Effector memory CD4-positive, alpha-beta T cell (primary cell): Measurements from ENCODE around the gene VAV2.

Source experiments
- DNase-seq, 3 donors: peaks; one replicate each; pipeline ENCODE4 v3.0.0-alpha.2; 2020
- H3K27ac ChIP-seq: 2 replicates; pipeline ENCODE4 v1.7.0; 2013; ENCODE audit warnings: mild to moderate bottlenecking, low read length, moderate library complexity; ENCODE audit not compliant: insufficient read depth, poor library complexity, severe bottlenecking
- H3K27me3 ChIP-seq: replicated peaks from 2 replicates; pipeline ENCODE4 v1.7.0; 2013; ENCODE audit warnings: mild to moderate bottlenecking, low read length; ENCODE audit not compliant: insufficient read depth, control insufficient read depth, poor library complexity, severe bottlenecking
- H3K36me3 ChIP-seq: 2 replicates; pipeline ENCODE4 v1.7.0; 2013; ENCODE audit warnings: mild to moderate bottlenecking, low read length, moderate library complexity; ENCODE audit not compliant: control insufficient read depth, insufficient read depth
- H3K4me1 ChIP-seq: 2 replicates; pipeline ENCODE4 v1.7.0; 2013; ENCODE audit warnings: low read length, mild to moderate bottlenecking; ENCODE audit not compliant: control insufficient read depth, insufficient read depth, poor library complexity, severe bottlenecking
- H3K4me3 ChIP-seq: 2 replicates; pipeline ENCODE4 v1.7.0; 2013; ENCODE audit warnings: low read length, low read depth, mild to moderate bottlenecking; ENCODE audit not compliant: insufficient read depth, poor library complexity, severe bottlenecking
- H3K9me3 ChIP-seq: 2 replicates; pipeline ENCODE4 v1.7.0; 2013; ENCODE audit warnings: mild to moderate bottlenecking, low read length, moderate library complexity; ENCODE audit not compliant: control insufficient read depth

Gene VAV2

GRCh38 chr9:133889584-133890301 is 102.4 kb downstream of the VAV2 start:
- no peak overlapping the region for H3K27ac ChIP-seq
- H3K4me1 ChIP-seq: no peaks in the 10 kb centered on the region
- H3K36me3 ChIP-seq: no peaks in the 10 kb centered on the region
- no peaks in the 10 kb centered on the region for H3K27me3 ChIP-seq
- H3K9me3 ChIP-seq: no peaks in the 10 kb centered on the region
- H3K4me3 ChIP-seq: no peak overlapping the region
- DNase-seq: no peak

- no peak overlapping the region for H3K4me3 ChIP-seq
- H3K27ac ChIP-seq: no peak overlapping the region
These were observed 103.2 kb downstream of the VAV2 start for GRCh38 chr9:133888809-133889491.

GRCh38 chr9:133888048-133888808 is 103.9 kb downstream of the VAV2 start:
- DNase-seq: no peak
- Histone ChIP-seq H3K27ac (no peak overlapping the region), H3K4me3 (no peak overlapping the region), H3K4me1 (no peaks in the 10 kb centered on the region), H3K9me3 (no peaks in the 10 kb centered on the region), H3K36me3 (no peaks in the 10 kb centered on the region), H3K27me3 (no peaks in the 10 kb centered on the region)

More at GRCh38 chr9:133888809-133889491, 103.2 kb downstream of the VAV2 start:
- Histone ChIP-seq H3K4me1 (no peaks in the 10 kb centered on the region), H3K27me3 (no peaks in the 10 kb centered on the region), H3K9me3 (no peaks in the 10 kb centered on the region), H3K36me3 (no peaks in the 10 kb centered on the region)
- no peak for DNase-seq

- Histone ChIP-seq H3K27me3 (no peaks in the 10 kb centered on the region), H3K4me3 (no peak overlapping the region), H3K36me3 (no peaks in the 10 kb centered on the region), H3K27ac (no peak overlapping the region), H3K9me3 (no peaks in the 10 kb centered on the region), H3K4me1 (no peaks in the 10 kb centered on the region)
- no peak for DNase-seq
These were observed 104.5 kb downstream of the VAV2 start for GRCh38 chr9:133887540-133888047.

- DNase-seq: no peak
- no peak overlapping the region for H3K4me3 ChIP-seq
- no peak overlapping the region for H3K27ac ChIP-seq
- no peaks in the 10 kb centered on the region for H3K9me3 ChIP-seq
- no peaks in the 10 kb centered on the region for H3K27me3 ChIP-seq
- H3K36me3 ChIP-seq: no peaks in the 10 kb centered on the region
- no peaks in the 10 kb centered on the region for H3K4me1 ChIP-seq
These were observed 105.3 kb downstream of the VAV2 start for GRCh38 chr9:133886563-133887501.

- no peaks in the 10 kb centered on the region for H3K4me1 ChIP-seq
- no peak overlapping the region for H3K4me3 ChIP-seq
- no peaks in the 10 kb centered on the region for H3K36me3 ChIP-seq
- no peak for DNase-seq
- H3K27me3 ChIP-seq: no peaks in the 10 kb centered on the region
- H3K9me3 ChIP-seq: no peaks in the 10 kb centered on the region
- H3K27ac ChIP-seq: no peak overlapping the region
These were observed 107.0 kb downstream of the VAV2 start for GRCh38 chr9:133884907-133885744.

GRCh38 chr9:133882849-133883755 is 109.0 kb downstream of the VAV2 start:
- Histone ChIP-seq H3K4me1 (no peaks in the 10 kb centered on the region), H3K4me3 (no peak overlapping the region), H3K9me3 (no peaks in the 10 kb centered on the region), H3K36me3 (no peaks in the 10 kb centered on the region), H3K27me3 (no peaks in the 10 kb centered on the region), H3K27ac (no peak overlapping the region)
- DNase-seq: no peak

GRCh38 chr9:133881671-133882381 is 110.3 kb downstream of the VAV2 start:
- H3K4me3 ChIP-seq: no peak overlapping the region
- no peak overlapping the region for H3K27ac ChIP-seq
- H3K27me3 ChIP-seq: no peaks in the 10 kb centered on the region
- H3K9me3 ChIP-seq: no peaks in the 10 kb centered on the region
- no peaks in the 10 kb centered on the region for H3K4me1 ChIP-seq
- no peak for DNase-seq
- H3K36me3 ChIP-seq: no peaks in the 10 kb centered on the region
